H9 (cell line): ENCODE measurements around the gene NCAM2. TPM values are rescaled to one million over a fixed set of nuclear protein-coding genes. Genes with fewer than 3 reads are reported as not detected.
A peak's percentile ranks its signal among the peaks of the same experiment; 100 is the strongest.

ENCODE experiments used
- DNase-seq: peaks from one replicate; pipeline ENCODE4 v3.0.0-alpha.2; 2017
- H2AFZ ChIP-seq: one replicate; pipeline ENCODE4 v1.6.1; 2013; ENCODE audit warnings: mild to moderate bottlenecking, low read length, control low read depth, moderate library complexity
- H2AK5ac ChIP-seq: 2 replicates; pipeline ENCODE4 v1.6.1; 2013; ENCODE audit warnings: low read length, control low read depth, mixed read lengths; ENCODE audit not compliant: insufficient read length
- H2BK120ac ChIP-seq: one replicate; pipeline ENCODE4 v1.6.1; 2013; ENCODE audit warnings: low read depth, mild to moderate bottlenecking, low read length, control low read depth, inconsistent platforms; ENCODE audit not compliant: poor library complexity, severe bottlenecking
- H2BK12ac ChIP-seq: 2 replicates; pipeline ENCODE4 v1.6.1; 2013; ENCODE audit warnings: low read length, control low read depth, mixed read lengths, low read depth; ENCODE audit not compliant: insufficient read length
- H2BK15ac ChIP-seq: 2 replicates; pipeline ENCODE4 v1.6.1; 2013; ENCODE audit warnings: low read depth, low read length, control low read depth
- H2BK20ac ChIP-seq: one replicate; pipeline ENCODE4 v1.6.1; 2013; ENCODE audit warnings: low read depth, mild to moderate bottlenecking, low read length, control low read depth, inconsistent platforms; ENCODE audit not compliant: poor library complexity, severe bottlenecking
- H2BK5ac ChIP-seq: 2 replicates; pipeline ENCODE4 v1.6.1; 2013; ENCODE audit warnings: low read length, control low read depth, mixed read lengths; ENCODE audit not compliant: insufficient read length
- H3K14ac ChIP-seq: 2 replicates; pipeline ENCODE4 v1.6.1; 2013; ENCODE audit warnings: low read length, control low read depth; ENCODE audit not compliant: insufficient read depth
- H3K18ac ChIP-seq: 2 replicates; pipeline ENCODE4 v1.6.1; 2013; ENCODE audit warnings: low read depth, mild to moderate bottlenecking, mixed read lengths, low read length, control low read depth; ENCODE audit not compliant: insufficient read length
- H3K23ac ChIP-seq: 2 replicates; pipeline ENCODE4 v1.6.1; 2013; ENCODE audit warnings: low read length, control low read depth, mixed read lengths, low read depth; ENCODE audit not compliant: insufficient read length
- H3K23me2 ChIP-seq: 2 replicates; pipeline ENCODE4 v1.6.1; 2013; ENCODE audit warnings: low read depth, mild to moderate bottlenecking, mixed read lengths, low read length, control low read depth; ENCODE audit not compliant: insufficient read length, poor library complexity, severe bottlenecking
- H3K27ac ChIP-seq: 2 replicates; pipeline ENCODE4 v1.5.1; 2013; ENCODE audit warnings: low read length, control low read depth, mixed read lengths, low read depth; ENCODE audit not compliant: insufficient read length
- H3K27me3 ChIP-seq: 2 replicates; pipeline ENCODE4 v1.6.1; 2013; ENCODE audit warnings: low read length, control low read depth, inconsistent platforms; ENCODE audit not compliant: insufficient read depth
- H3K4ac ChIP-seq: 2 replicates; pipeline ENCODE4 v1.6.1; 2013; ENCODE audit warnings: low read depth, mild to moderate bottlenecking, control low read depth, inconsistent platforms, low read length, moderate library complexity
- H3K4me1 ChIP-seq: 2 replicates; pipeline ENCODE4 v1.6.1; 2013; ENCODE audit warnings: low read length, control low read depth, inconsistent platforms; ENCODE audit not compliant: insufficient read depth
- H3K4me2 ChIP-seq: 2 replicates; pipeline ENCODE4 v1.6.1; 2013; ENCODE audit warnings: low read length, control low read depth, mixed read lengths; ENCODE audit not compliant: insufficient read length, insufficient read depth
- H3K56ac ChIP-seq: 2 replicates; pipeline ENCODE4 v1.6.1; 2013; ENCODE audit warnings: low read depth, mild to moderate bottlenecking, mixed read lengths, low read length, control low read depth; ENCODE audit not compliant: insufficient read length
- H3K79me1 ChIP-seq: 2 replicates; pipeline ENCODE4 v1.6.1; 2013; ENCODE audit warnings: low read depth, mild to moderate bottlenecking, moderate library complexity, low read length, control low read depth, inconsistent platforms; ENCODE audit not compliant: insufficient read depth, poor library complexity, severe bottlenecking
- H3K79me2 ChIP-seq: 2 replicates; pipeline ENCODE4 v1.6.1; 2013; ENCODE audit warnings: low read length, control low read depth, inconsistent platforms; ENCODE audit not compliant: insufficient read depth
- H3K9ac ChIP-seq: 2 replicates; pipeline ENCODE4 v1.6.1; 2013; ENCODE audit warnings: low read length, control low read depth, mixed read lengths; ENCODE audit not compliant: insufficient read length; ENCODE audit errors: extremely low read depth
- H3K9me3 ChIP-seq: one replicate; pipeline ENCODE4 v1.6.1; 2013; ENCODE audit warnings: low read depth, low read length, inconsistent platforms; ENCODE audit not compliant: control insufficient read depth
- H3T11ph ChIP-seq: one replicate; pipeline ENCODE4 v1.6.1; 2013; ENCODE audit warnings: mild to moderate bottlenecking, low read length, control low read depth, inconsistent platforms
- H4K20me1 ChIP-seq: one replicate; pipeline ENCODE4 v1.6.1; 2013; ENCODE audit not compliant: control insufficient read depth, insufficient read length, insufficient read depth
- H4K5ac ChIP-seq: 2 replicates; pipeline ENCODE4 v1.6.1; 2013; ENCODE audit warnings: low read depth, mild to moderate bottlenecking, mixed read lengths, low read length, control low read depth; ENCODE audit not compliant: insufficient read length
- H4K8ac ChIP-seq: replicated peaks from 2 replicates; pipeline ENCODE4 v1.6.1; 2013; ENCODE audit warnings: low read length, control low read depth, mixed read lengths, low read depth; ENCODE audit not compliant: insufficient read length
- H4K91ac ChIP-seq: 2 replicates; pipeline ENCODE4 v1.6.1; 2013; ENCODE audit warnings: low read depth, mild to moderate bottlenecking, moderate library complexity, mixed read lengths, low read length, control low read depth; ENCODE audit not compliant: insufficient read length
- H3K27ac Mint-ChIP-seq, 3 experiments: 2 replicates in 2 of 3; 3 replicates in 1 of 3; pipeline ENCODE4 v1.8.0; 2020 to 2021; ENCODE audit warnings: mixed read lengths in 3 of 3, mild to moderate bottlenecking in 1 of 3, moderate library complexity in 1 of 3
- H3K27me3 Mint-ChIP-seq: 2 replicates; pipeline ENCODE4 v1.8.0; 2021; ENCODE audit warnings: low read depth, mild to moderate bottlenecking, moderate library complexity, mixed read lengths
- H3K36me3 Mint-ChIP-seq, 3 experiments: 2 replicates in 2 of 3; 3 replicates in 1 of 3; pipeline ENCODE4 v1.8.0; 2020 to 2021; ENCODE audit warnings: low read depth in 3 of 3, mixed read lengths in 3 of 3; ENCODE audit not compliant: insufficient read depth in 1 of 3
- H3K4me1 Mint-ChIP-seq, 2 experiments: 2 replicates each; pipeline ENCODE4 v1.8.0; 2020; ENCODE audit warnings: mixed read lengths in 2 of 2
- H3K4me3 Mint-ChIP-seq, 2 experiments: 2 replicates in 1 of 2; 3 replicates in 1 of 2; pipeline ENCODE4 v1.8.0; 2020 to 2021; ENCODE audit warnings: mild to moderate bottlenecking in 2 of 2, mixed read lengths in 2 of 2, moderate library complexity in 1 of 2
- H3K9me3 Mint-ChIP-seq, 2 experiments: 2 replicates in 1 of 2; 3 replicates in 1 of 2; pipeline ENCODE4 v1.8.0; 2020; ENCODE audit warnings: mild to moderate bottlenecking in 2 of 2, mixed read lengths in 2 of 2, moderate library complexity in 1 of 2
- WGBS: extraction: QIAGEN DNeasy Blood & Tissue Kit; methylation state at CpG from one replicate; pipeline ENCODE4 v1.1.7; 2013; ENCODE audit warnings: missing lambda C conversion rate, low lambda C conversion rate, mixed read lengths; ENCODE audit not compliant: insufficient read length; ENCODE audit errors: extremely low coverage; 5-methylcytosine and 5-hydroxymethylcytosine counted together
- total RNA-seq: library from RNA; stranded (reverse); gene quantifications from 2 replicates; pipeline ENCODE4 v1.2.1, GENCODE V29; 2021
- TF ChIP-seq, protein P1 (sequence below): fragments of 200-600 bp; sonication (generic); conservative IDR thresholded peaks from 3 replicates; pipeline ENCODE4 v1.8.0; 2021; ENCODE audit warnings: antibody characterized with exemption, mild to moderate bottlenecking

Gene NCAM2
- total RNA-seq, 1 experiment from 2014 or later = 2.2 TPM

DNA sequence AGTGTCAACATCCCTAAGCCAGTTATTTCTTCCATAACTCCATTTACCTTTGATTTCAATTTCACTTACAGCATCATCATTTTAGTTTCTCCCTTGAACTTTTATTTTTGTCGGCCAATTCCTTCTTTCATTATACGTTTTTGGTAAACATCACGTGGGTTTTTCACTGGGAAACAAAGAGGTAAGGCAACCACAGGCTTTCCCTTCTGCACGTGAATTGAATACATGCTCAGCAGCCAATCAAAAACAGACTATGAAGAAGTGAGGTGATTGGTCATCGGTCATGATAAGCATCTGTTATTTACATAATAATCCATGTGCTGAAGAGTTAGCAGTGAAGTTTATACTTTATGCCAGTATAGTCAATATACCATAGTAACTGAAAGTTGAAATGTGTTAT is 98.7 kb downstream of the NCAM2 start:
- Histone ChIP-seq H3K9me3 (no peaks in the 10 kb centered on the region), H3K27me3 (no peaks in the 10 kb centered on the region), H2AK5ac (no peak overlapping the region), H3K18ac (no peak overlapping the region), H4K8ac (no peak overlapping the region), H3K79me1 (no peaks in the 10 kb centered on the region), H3K79me2 (no peaks in the 10 kb centered on the region), H2BK120ac (no peak overlapping the region), H2BK12ac (no peak overlapping the region), H4K20me1 (no peaks in the 10 kb centered on the region), H3K14ac (no peak overlapping the region), H2BK5ac (no peak overlapping the region), H4K91ac (no peak overlapping the region), H3K4ac (no peak overlapping the region), H2AFZ (no peak overlapping the region), H3K9ac (no peak overlapping the region), H4K5ac (no peak overlapping the region), H3K4me1 (no peaks in the 10 kb centered on the region; the same call in 1 of the 2 replicates), H3K23me2 (no peaks in the 10 kb centered on the region), H2BK15ac (no peak overlapping the region), H3K4me2 (no peak overlapping the region), H2BK20ac (no peak overlapping the region), H3K56ac (no peak overlapping the region), H3K23ac (no peak overlapping the region), H3T11ph (no peak overlapping the region), H3K27ac (no peak overlapping the region)
- Mint-ChIP-seq H3K4me1 (peaks cover 5 to 7% of the 10 kb centered on the region in 2 experiments; a peak in 3 of 4 replicates), H3K4me3 (no peak overlapping the region), H3K27ac (peak overlapping the region in 1 of 3 experiments; percentile 23; a peak in 2 of 7 replicates), H3K36me3 (no peaks in the 10 kb centered on the region), H3K9me3 (no peaks in the 10 kb centered on the region), H3K27me3 (no peaks in the 10 kb centered on the region)
- no CpG with 5 or more reads among the region's 5 CpGs for WGBS
- no peak for DNase-seq
- TF ChIP-seq, protein P1, sequence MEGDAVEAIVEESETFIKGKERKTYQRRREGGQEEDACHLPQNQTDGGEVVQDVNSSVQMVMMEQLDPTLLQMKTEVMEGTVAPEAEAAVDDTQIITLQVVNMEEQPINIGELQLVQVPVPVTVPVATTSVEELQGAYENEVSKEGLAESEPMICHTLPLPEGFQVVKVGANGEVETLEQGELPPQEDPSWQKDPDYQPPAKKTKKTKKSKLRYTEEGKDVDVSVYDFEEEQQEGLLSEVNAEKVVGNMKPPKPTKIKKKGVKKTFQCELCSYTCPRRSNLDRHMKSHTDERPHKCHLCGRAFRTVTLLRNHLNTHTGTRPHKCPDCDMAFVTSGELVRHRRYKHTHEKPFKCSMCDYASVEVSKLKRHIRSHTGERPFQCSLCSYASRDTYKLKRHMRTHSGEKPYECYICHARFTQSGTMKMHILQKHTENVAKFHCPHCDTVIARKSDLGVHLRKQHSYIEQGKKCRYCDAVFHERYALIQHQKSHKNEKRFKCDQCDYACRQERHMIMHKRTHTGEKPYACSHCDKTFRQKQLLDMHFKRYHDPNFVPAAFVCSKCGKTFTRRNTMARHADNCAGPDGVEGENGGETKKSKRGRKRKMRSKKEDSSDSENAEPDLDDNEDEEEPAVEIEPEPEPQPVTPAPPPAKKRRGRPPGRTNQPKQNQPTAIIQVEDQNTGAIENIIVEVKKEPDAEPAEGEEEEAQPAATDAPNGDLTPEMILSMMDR = no peak
